ENCODE data around the gene ANKS3. TPM values are rescaled to one million over a fixed set of nuclear protein-coding genes. Genes with fewer than 3 reads are reported as not detected.

Gene ANKS3
- polyA plus RNA-seq, 3 donors, result 0.59 to 13.7 (median 0.95) TPM

GRCh38 chr16:4697848-4698291, 36.2 kb downstream of the ANKS3 start:
- Histone ChIP-seq H3K79me2 (ENCODE audit: insufficient read depth, low read length) (peaks cover 28% of the 10 kb centered on the region), H3K27me3 (ENCODE audit: control insufficient read depth in 2 of 2, insufficient read depth in 2 of 2, low read length in 2 of 2) (no peaks in the 10 kb centered on the region), H3K4me1 (ENCODE audit: control insufficient read depth in 1 of 2, insufficient read depth in 2 of 2, low read length in 2 of 2) (peaks cover 10 to 19% of the 10 kb centered on the region in 2 donors), H3K4me2 (replicated peaks; ENCODE audit: extremely low read depth, low read length, poor library complexity, severe bottlenecking) (no peak overlapping the region), H4K20me1 (ENCODE audit: insufficient read depth, low read length) (peaks cover 21% of the 10 kb centered on the region), H3K36me3 (replicated peaks in 1 of 2; ENCODE audit: control insufficient read depth in 1 of 2, insufficient read depth in 2 of 2, low read length in 2 of 2) (peaks cover 60 to 76% of the 10 kb centered on the region in 2 donors), H3K27ac (ENCODE audit: low read depth in 1 of 2, low read length in 2 of 2) (no peak overlapping the region), H3K9ac (ENCODE audit: insufficient read depth, low read length, poor library complexity, severe bottlenecking) (no peak overlapping the region), H3K4me3 (replicated peaks in 1 of 3; ENCODE audit: low read depth in 2 of 3, low read length in 3 of 3) (no peak overlapping the region), H2AFZ (ENCODE audit: insufficient read depth, low read depth, low read length, poor library complexity, severe bottlenecking) (no peak overlapping the region), H3K9me3 (replicated peaks in 1 of 2; ENCODE audit: control insufficient read depth in 1 of 2, insufficient read depth in 1 of 2, low read length in 2 of 2) (no peaks in the 10 kb centered on the region)
- Mint-ChIP-seq H3K27me3 (ENCODE audit: low read depth in 3 of 3) (no peaks in the 10 kb centered on the region), H3K27ac (no peak overlapping the region), H3K4me3 (no peak overlapping the region), H3K4me1 (peaks cover 8% of the 10 kb centered on the region), H3K36me3 (peaks cover 39 to 71% of the 10 kb centered on the region in 2 donors), H3K9me3 (no peaks in the 10 kb centered on the region)
- DNase-seq, result peak in 1 of 3 donors; percentile 4
- 95% methylated on average over 6 of the region's 9 CpGs for WGBS (ENCODE audit: insufficient coverage)
- TF ChIP-seq CTCF (IDR thresholded peaks at IDR 0.05), result no peak
- intact Hi-C loops (cut with micrococcal nuclease), result no loop called here

DNA sequence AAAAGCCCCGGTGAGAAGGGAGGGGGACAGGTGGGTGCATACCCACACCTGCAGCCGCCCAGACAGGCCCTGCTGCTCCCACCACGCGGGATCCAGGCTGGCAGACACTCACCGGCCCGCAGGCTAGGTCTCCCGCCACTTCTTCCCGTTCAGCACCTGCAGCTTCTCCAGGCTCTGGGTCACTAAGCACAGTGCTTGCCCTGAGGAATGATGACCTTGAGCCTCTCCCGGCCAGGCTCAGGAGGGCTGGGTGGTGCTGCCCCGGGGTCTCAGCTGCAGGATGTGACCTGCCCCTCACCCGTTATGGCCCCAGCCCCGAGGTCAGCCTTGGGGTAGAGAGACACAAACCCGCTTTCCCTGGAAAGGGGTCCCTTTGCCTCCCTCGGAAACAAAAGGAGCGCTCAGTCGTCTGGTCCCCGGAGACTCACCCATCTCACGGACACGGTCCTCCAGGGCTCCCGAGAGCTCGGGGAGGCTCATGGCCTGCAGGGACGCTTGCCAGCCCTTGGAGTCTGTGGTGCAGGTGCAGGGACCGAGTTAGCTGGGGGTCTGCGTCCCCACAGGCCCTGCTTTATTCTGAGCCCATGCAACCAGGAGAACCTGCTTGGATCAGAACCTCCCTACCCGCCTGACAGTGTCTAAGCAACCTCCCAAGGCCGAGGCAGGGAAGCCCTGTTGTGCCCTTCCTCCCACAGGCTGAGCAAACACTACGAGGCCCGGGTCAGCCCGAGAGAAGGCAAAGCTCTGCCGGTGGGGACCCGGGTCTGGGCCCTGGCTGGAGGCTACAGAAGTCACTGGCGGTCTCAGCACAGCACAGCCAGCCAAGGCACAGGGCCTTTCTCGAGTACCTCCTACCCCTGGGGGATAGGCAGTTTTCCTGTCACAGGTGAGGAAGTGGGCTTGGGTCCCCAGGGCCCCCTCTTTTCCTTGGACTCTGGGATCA, 36.9 kb downstream of the ANKS3 start:
- H2AFZ ChIP-seq (ENCODE audit: insufficient read depth, low read depth, low read length, poor library complexity, severe bottlenecking), result no peak overlapping the region
- H3K27me3 ChIP-seq (ENCODE audit: control insufficient read depth in 2 of 2, insufficient read depth in 2 of 2, low read length in 2 of 2), result no peaks in the 10 kb centered on the region
- 92% methylated on average over 27 of the region's 33 CpGs for WGBS (ENCODE audit: insufficient coverage)
- no peaks in the 10 kb centered on the region for H3K9me3 ChIP-seq (replicated peaks in 1 of 2; ENCODE audit: control insufficient read depth in 1 of 2, insufficient read depth in 1 of 2, low read length in 2 of 2)
- Mint-ChIP-seq H3K27me3 (ENCODE audit: low read depth in 3 of 3) (no peaks in the 10 kb centered on the region), H3K27ac (peak overlapping the region in 1 of 7 donors; percentile 18), H3K9me3 (no peaks in the 10 kb centered on the region), H3K4me3 (no peak overlapping the region), H3K4me1 (peaks cover 15% of the 10 kb centered on the region), H3K36me3 (peaks cover 36 to 67% of the 10 kb centered on the region in 2 donors)
- DNase-seq, result no peak
- H4K20me1 ChIP-seq (ENCODE audit: insufficient read depth, low read length), result peaks cover 21% of the 10 kb centered on the region
- H3K79me2 ChIP-seq (ENCODE audit: insufficient read depth, low read length), result peaks cover 35% of the 10 kb centered on the region
- H3K4me2 ChIP-seq (replicated peaks; ENCODE audit: extremely low read depth, low read length, poor library complexity, severe bottlenecking), result no peak overlapping the region
- peaks cover 17 to 26% of the 10 kb centered on the region in 2 donors for H3K4me1 ChIP-seq (ENCODE audit: control insufficient read depth in 1 of 2, insufficient read depth in 2 of 2, low read length in 2 of 2)
- H3K4me3 ChIP-seq (replicated peaks in 1 of 3; ENCODE audit: low read depth in 2 of 3, low read length in 3 of 3), result no peak overlapping the region
- intact Hi-C loops (cut with micrococcal nuclease), result no loop called here
- peaks cover 56 to 70% of the 10 kb centered on the region in 2 donors for H3K36me3 ChIP-seq (replicated peaks in 1 of 2; ENCODE audit: control insufficient read depth in 1 of 2, insufficient read depth in 2 of 2, low read length in 2 of 2)
- no peak overlapping the region for H3K27ac ChIP-seq (ENCODE audit: low read depth in 1 of 2, low read length in 2 of 2)
- no peak for TF ChIP-seq CTCF (IDR thresholded peaks at IDR 0.05)
- no peak overlapping the region for H3K9ac ChIP-seq (ENCODE audit: insufficient read depth, low read length, poor library complexity, severe bottlenecking)
